ENCODE measurements around the gene MRPL37. TPM values are rescaled to one million over a fixed set of nuclear protein-coding genes. Genes with fewer than 3 reads are reported as not detected.

Gene MRPL37
- total and polyA plus RNA-seq, 2 of the 8 experiments (the other 6 are each of a cell fraction or from before 2014, with no cell fraction given), result 45.5 to 126 TPM

DNA sequence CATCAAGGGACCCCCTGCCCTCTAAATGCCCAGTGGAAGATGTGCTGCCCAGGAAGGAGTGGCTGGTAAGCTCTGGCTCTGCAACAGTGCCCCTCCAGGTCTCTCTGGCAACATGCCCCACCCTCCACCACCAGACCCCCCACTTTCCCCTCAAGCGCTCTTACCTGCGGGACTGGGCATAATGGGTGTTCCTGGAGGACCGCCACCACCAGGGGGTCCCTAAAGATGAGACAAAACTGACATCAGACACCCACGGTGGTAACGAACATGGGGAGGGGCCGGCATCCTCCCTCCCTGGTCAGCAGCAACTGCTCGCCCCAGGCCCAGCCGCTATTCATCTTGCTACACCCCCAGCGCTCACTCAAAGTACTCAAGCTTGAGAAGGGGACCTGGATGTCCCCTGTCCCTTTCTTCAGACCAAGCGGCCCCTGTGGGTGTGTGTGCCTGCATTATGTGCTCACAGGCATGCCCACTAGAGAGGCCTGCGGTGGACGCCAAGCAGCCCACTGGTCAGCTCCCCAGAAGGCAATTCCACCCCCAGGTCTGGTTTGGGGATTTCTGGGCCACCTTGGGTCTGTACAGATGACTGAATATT is 40.9 kb downstream of the MRPL37 start:
- WGBS, 2 experiments (ENCODE audit: extremely low coverage in 1 of 2, insufficient coverage in 1 of 2, insufficient read length in 1 of 2, insufficient replicate concordance in 2 of 2, low coverage in 1 of 2, low lambda C conversion rate in 2 of 2, missing lambda C conversion rate in 1 of 2), result 82% methylated on average over 12 of the region's 12 CpGs; no CpG with 5 or more reads in 1 of the 2 experiments
- Histone ChIP-seq H4K91ac (replicated peaks; ENCODE audit: insufficient read length, low read length) (no peak overlapping the region), H3K18ac (ENCODE audit: extremely low read depth, low read length) (no peak overlapping the region), H2BK15ac (ENCODE audit: low read length) (no peak overlapping the region), H4K8ac (ENCODE audit: extremely low read depth, insufficient read depth, low read length) (no peak overlapping the region), H2AK5ac (ENCODE audit: low read depth, low read length) (no peak overlapping the region), H3K23ac (ENCODE audit: insufficient read length) (no peak overlapping the region), H3K27me3 (replicated peaks in 1 of 4; ENCODE audit: control insufficient read depth in 3 of 4, extremely low read depth in 1 of 4, insufficient read depth in 3 of 4, low read length in 3 of 4) (no peaks in the 10 kb centered on the region; a peak in 1 of 7 replicates), H2BK20ac (ENCODE audit: low read length) (no peak overlapping the region), H3K27ac (ENCODE audit: low read depth, low read length) (no peak overlapping the region), H4K20me1 (replicated peaks in 1 of 2; ENCODE audit: control insufficient read depth in 1 of 2, insufficient read depth in 2 of 2, low read length in 2 of 2) (peaks cover 2 to 6% of the 10 kb centered on the region in 2 experiments), H4K5ac (ENCODE audit: insufficient read length, low read depth, low read length) (no peak overlapping the region), H2BK12ac (ENCODE audit: low read depth, low read length) (no peak overlapping the region), H3K23me2 (ENCODE audit: low read depth, low read length) (no peaks in the 10 kb centered on the region), H3K79me2 (ENCODE audit: control insufficient read depth in 1 of 2, insufficient read depth in 2 of 2, low read length in 2 of 2) (no peaks in the 10 kb centered on the region), H3K9me3 (ENCODE audit: insufficient read depth in 2 of 2, low read depth in 1 of 2, low read length in 1 of 2) (no peaks in the 10 kb centered on the region), H3K14ac (ENCODE audit: insufficient read length) (no peak overlapping the region), H3K56ac (replicated peaks; ENCODE audit: insufficient read length, low read depth, low read length) (no peak overlapping the region), H2BK120ac (replicated peaks; ENCODE audit: low read depth, low read length) (no peak overlapping the region), H3K9ac (replicated peaks in 1 of 4; ENCODE audit: extremely low read depth in 1 of 4, low read depth in 3 of 4, low read length in 3 of 4) (no peak overlapping the region), H3K36me3 (ENCODE audit: control insufficient read depth in 2 of 4, insufficient read depth in 4 of 4, low read length in 3 of 4) (peaks cover 5 to 53% (median 30%) of the 10 kb centered on the region in 4 experiments; a peak in 7 of 8 replicates), H3K4me2 (ENCODE audit: insufficient read depth in 1 of 2, low read depth in 2 of 2, low read length in 2 of 2) (no peak overlapping the region), H3K4me1 (replicated peaks in 1 of 4; ENCODE audit: control insufficient read depth in 3 of 4, insufficient read depth in 4 of 4, low read length in 3 of 4) (no peaks in the 10 kb centered on the region), H2BK5ac (ENCODE audit: low read depth, low read length) (no peak overlapping the region), H3K4ac (replicated peaks; ENCODE audit: insufficient read length, low read depth, low read length) (no peak overlapping the region), H3K79me1 (ENCODE audit: low read depth, low read length) (no peaks in the 10 kb centered on the region; the same call in 1 of the 2 replicates), H3K4me3 (ENCODE audit: extremely low read depth in 1 of 4, insufficient read depth in 2 of 4, low read depth in 3 of 4, low read length in 4 of 4) (no peak overlapping the region), H2AFZ (ENCODE audit: low read length) (no peak overlapping the region)
- TF ChIP-seq KDM5A (IDR thresholded peaks at IDR 0.05; ENCODE audit: low read length), result no peak
- no peak for TF ChIP-seq HDAC6 (IDR thresholded peaks at IDR 0.05; ENCODE audit: low read depth, low read length)
- no peak for TF ChIP-seq CBX5 (IDR thresholded peaks at IDR 0.05; ENCODE audit: low read depth, low read length)
- TF ChIP-seq CTBP2 (IDR thresholded peaks at IDR 0.05; ENCODE audit: borderline replicate concordance, insufficient read depth, insufficient read length, low read length), result no peak
- no peak for TF ChIP-seq SIRT6 (IDR thresholded peaks at IDR 0.05; ENCODE audit: low read length)
- TF ChIP-seq, protein P1, sequence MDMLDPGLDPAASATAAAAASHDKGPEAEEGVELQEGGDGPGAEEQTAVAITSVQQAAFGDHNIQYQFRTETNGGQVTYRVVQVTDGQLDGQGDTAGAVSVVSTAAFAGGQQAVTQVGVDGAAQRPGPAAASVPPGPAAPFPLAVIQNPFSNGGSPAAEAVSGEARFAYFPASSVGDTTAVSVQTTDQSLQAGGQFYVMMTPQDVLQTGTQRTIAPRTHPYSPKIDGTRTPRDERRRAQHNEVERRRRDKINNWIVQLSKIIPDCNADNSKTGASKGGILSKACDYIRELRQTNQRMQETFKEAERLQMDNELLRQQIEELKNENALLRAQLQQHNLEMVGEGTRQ (IDR thresholded peaks at IDR 0.05; ENCODE audit: low read length), result no peak
- TF ChIP-seq RXRA (IDR thresholded peaks at IDR 0.05; ENCODE audit: insufficient read depth, low read depth, low read length), result no peak
- no peak for TF ChIP-seq TEAD4 (IDR thresholded peaks at IDR 0.05; ENCODE audit: low read depth, low read length)
- no peak for DNase-seq (ENCODE audit: low read depth in 1 of 2, low spot score in 2 of 2)
- ChIA-PET CTCF (ENCODE audit: partially characterized antibody) (interaction anchor here (1.2 to 1.6 kb wide), 3 partner anchors 10 to 38 kb away, joined by 3 to 4 read pairs (median 3); no protein-coding TSS in a partner anchor), POLR2A (ENCODE audit: partially characterized antibody) (interaction anchor here (1.1 kb wide), 1 partner anchor 28 kb away, joined by 3 read pairs; no protein-coding TSS in a partner anchor)
- no peak for FAIRE-seq

Measured in H1 (cell line).